ENCODE measurements around the gene CUEDC1. TPM values are rescaled to one million over a fixed set of nuclear protein-coding genes. Genes with fewer than 3 reads are reported as not detected.

The CUEDC1 gene
- total RNA-seq, 4 donors from 2014 or later, result 10.2 to 45.4 (median 19.2) TPM

- no peaks in the 10 kb centered on the region for H3K9me3 ChIP-seq
- peaks cover 0 to 6% (median 0%) of the 10 kb centered on the region in 3 donors for H3K36me3 ChIP-seq
- DNase-seq, result peak; percentile 39 to 61 (median 59)
- TF ChIP-seq CTCF (IDR thresholded peaks at IDR 0.05) (no peak), POLR2A (IDR thresholded peaks at IDR 0.05) (no peak)
- no peaks in the 10 kb centered on the region for H3K27me3 ChIP-seq
- peak overlapping the region; percentile 95 to 97 (median 96) for H3K27ac ChIP-seq
- peaks cover 0 to 55% (median 7%) of the 10 kb centered on the region in 4 donors for H3K4me1 ChIP-seq
- peak overlapping the region; percentile 87 to 95 (median 94) for H3K4me3 ChIP-seq
Measured at GRCh38 chr17:57986841-57987580, 31.8 kb upstream of the CUEDC1 start.

GRCh38 chr17:57985675-57985974, 30.4 kb upstream of the CUEDC1 start:
- Histone ChIP-seq H3K4me3 (no peak overlapping the region), H3K4me1 (peaks cover 0 to 58% (median 7%) of the 10 kb centered on the region in 4 donors), H3K36me3 (peaks cover 0 to 10% (median 0%) of the 10 kb centered on the region in 3 donors), H3K9me3 (no peaks in the 10 kb centered on the region), H3K27ac (peak overlapping the region in 1 of 4 donors; percentile 97), H3K27me3 (no peaks in the 10 kb centered on the region)
- no peak for DNase-seq
- TF ChIP-seq CTCF (IDR thresholded peaks at IDR 0.05), result no peak
- TF ChIP-seq POLR2A (IDR thresholded peaks at IDR 0.05), result no peak

GRCh38 chr17:57984936-57985674, 29.9 kb upstream of the CUEDC1 start:
- Histone ChIP-seq H3K4me3 (peak overlapping the region in 1 of 4 donors; percentile 0), H3K27me3 (no peaks in the 10 kb centered on the region), H3K4me1 (peaks cover 0 to 58% (median 7%) of the 10 kb centered on the region in 4 donors), H3K27ac (peak overlapping the region in 2 of 4 donors; percentile 1 to 97), H3K9me3 (no peaks in the 10 kb centered on the region), H3K36me3 (peaks cover 0 to 16% (median 0%) of the 10 kb centered on the region in 3 donors)
- TF ChIP-seq CTCF (IDR thresholded peaks at IDR 0.05) (no peak), POLR2A (IDR thresholded peaks at IDR 0.05) (no peak)
- DNase-seq, result no peak

- H3K4me3 ChIP-seq, result peak overlapping the region in 1 of 4 donors; percentile 0
- no peak for DNase-seq
- no peaks in the 10 kb centered on the region for H3K27me3 ChIP-seq
- H3K4me1 ChIP-seq, result peaks cover 0 to 55% (median 7%) of the 10 kb centered on the region in 4 donors
- no peak for TF ChIP-seq CTCF (IDR thresholded peaks at IDR 0.05)
- TF ChIP-seq POLR2A (IDR thresholded peaks at IDR 0.05), result no peak
- H3K9me3 ChIP-seq, result no peaks in the 10 kb centered on the region
- peak overlapping the region in 2 of 4 donors; percentile 1 to 97 for H3K27ac ChIP-seq
- peaks cover 0 to 23% (median 0%) of the 10 kb centered on the region in 3 donors for H3K36me3 ChIP-seq
Measured at GRCh38 chr17:57984261-57984890, 29.2 kb upstream of the CUEDC1 start.

GRCh38 chr17:57983446-57983845, 28.2 kb upstream of the CUEDC1 start:
- H3K9me3 ChIP-seq, result no peaks in the 10 kb centered on the region
- no peak overlapping the region for H3K4me3 ChIP-seq
- H3K27me3 ChIP-seq, result no peaks in the 10 kb centered on the region
- H3K36me3 ChIP-seq, result peaks cover 0 to 32% (median 0%) of the 10 kb centered on the region in 3 donors
- no peak for TF ChIP-seq CTCF (IDR thresholded peaks at IDR 0.05)
- TF ChIP-seq POLR2A (IDR thresholded peaks at IDR 0.05), result no peak
- no peak for DNase-seq
- peaks cover 0 to 46% (median 7%) of the 10 kb centered on the region in 4 donors for H3K4me1 ChIP-seq
- H3K27ac ChIP-seq, result no peak overlapping the region
